NK-92 treated with Interleukin-12 subunit alpha and Interleukin-12 subunit beta, amount 100 ng/mL, for 24 hours (cell line): ENCODE measurements around the gene LDLRAD4.

Experiments
- DNase-seq: peaks from one replicate; lab custom pipeline; 2025; lab: John Stamatoyannopoulos, UW

LDLRAD4 gene

DNA sequence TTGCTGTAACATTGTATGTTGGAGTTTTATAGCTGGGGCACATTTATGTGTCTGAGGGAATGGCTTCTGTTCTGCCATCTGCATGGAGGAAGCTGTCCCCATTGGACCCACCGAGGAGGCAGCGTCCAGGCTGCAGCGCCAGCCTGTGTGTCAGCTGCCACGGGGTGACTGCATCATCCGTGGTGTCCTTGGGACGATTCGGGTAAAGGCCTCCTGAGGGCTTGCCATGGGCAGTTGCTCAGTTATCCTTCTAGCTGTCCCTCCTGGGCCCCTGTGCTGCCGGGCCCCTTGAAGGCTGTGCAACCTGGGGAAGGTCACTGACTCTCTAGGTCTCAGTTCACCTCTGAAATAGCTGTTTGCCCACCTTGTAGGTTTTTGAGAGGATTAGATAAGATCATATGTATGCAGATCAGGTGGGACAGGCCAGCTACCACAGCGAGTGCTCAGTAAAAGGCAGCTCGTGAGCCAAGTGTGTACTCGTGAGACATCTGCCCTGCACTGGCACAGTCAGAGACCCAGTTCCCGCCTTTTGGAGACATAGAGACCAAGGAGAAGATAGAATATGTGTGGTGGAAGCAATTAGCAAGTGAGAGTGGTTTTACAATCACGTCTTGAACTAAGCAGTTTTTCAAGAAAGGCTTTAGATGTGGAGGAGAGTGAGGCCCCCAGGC, 10.6 kb downstream of the LDLRAD4 start:
- no peak for DNase-seq

- DNase-seq, result no peak
These were observed 12.6 kb downstream of the LDLRAD4 start for GRCh38 chr18:13231151-13231550.

- no peak for DNase-seq
These were observed 13.7 kb downstream of the LDLRAD4 start for GRCh38 chr18:13232086-13232917.

GRCh38 chr18:13232971-13233786, 14.6 kb downstream of the LDLRAD4 start:
- DNase-seq, result no peak

DNA sequence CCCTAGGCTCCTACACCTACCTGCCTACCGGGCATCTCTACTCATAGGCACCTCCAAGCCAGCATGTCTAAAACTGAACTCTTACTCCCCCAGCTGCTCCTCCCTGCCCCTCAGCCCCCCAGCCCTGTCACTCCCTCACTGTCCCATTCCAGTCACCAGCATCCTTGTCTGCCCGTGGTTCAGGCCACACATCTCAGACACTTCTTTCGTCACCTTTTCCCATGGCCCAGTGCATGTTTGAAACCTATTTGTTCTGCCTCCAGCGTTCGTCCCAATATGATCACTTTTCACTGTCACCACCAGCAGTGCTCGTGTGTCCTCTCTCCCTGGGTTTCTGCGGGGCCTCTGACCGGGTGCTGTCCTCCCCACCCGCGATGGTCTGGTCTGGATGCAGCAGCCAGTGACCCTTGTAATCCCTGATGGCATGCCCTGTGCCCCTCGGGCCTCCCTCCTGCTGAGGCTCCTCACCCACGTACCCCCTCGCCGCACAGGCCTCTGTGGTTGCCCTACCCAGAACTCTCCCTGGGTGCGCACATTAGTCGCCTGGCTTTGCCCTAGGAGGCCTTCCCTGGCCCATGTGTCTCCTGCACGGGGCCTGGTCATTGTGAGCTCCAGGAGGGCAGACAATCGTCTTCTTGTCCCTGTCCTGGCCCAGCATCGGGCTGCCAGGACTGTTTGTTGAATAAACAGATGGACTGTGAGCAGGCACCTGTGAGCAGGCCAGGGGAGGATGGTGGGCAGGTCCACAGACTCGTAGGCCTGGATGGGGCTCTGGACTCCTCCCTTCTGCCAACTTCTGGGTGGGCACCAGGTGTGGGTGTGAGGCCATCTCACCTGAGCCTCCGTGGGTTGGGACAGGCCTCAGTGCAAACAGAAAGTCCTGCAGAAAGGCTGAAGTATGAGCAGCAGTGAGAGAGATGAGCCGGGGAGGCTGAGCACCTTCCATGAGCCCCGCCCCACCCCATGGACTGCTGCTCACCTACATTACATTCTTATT, 15.5 kb downstream of the LDLRAD4 start:
- DNase-seq, result no peak

- DNase-seq, result no peak
These were observed 16.9 kb downstream of the LDLRAD4 start for GRCh38 chr18:13235421-13235831.

DNA sequence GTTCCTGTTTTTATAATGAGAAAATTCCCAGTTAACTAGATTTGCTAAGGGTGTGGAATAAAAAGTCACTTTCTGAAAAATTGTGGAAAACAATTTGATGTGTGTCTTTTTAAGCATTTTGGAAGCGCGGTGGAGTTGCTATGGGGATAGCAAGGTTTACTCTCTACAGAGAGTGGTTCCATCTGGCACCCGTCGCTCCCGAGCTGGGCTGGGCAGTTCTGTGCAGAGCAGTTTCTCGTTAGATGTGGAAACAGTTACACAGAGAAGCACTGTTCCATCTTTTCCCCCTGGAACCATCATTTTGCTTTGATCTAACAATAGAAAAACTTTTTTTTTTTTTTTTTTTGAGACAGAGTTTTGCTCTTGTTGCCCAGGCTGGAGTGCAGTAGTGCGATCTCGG, 17.4 kb downstream of the LDLRAD4 start:
- no peak for DNase-seq

DNA sequence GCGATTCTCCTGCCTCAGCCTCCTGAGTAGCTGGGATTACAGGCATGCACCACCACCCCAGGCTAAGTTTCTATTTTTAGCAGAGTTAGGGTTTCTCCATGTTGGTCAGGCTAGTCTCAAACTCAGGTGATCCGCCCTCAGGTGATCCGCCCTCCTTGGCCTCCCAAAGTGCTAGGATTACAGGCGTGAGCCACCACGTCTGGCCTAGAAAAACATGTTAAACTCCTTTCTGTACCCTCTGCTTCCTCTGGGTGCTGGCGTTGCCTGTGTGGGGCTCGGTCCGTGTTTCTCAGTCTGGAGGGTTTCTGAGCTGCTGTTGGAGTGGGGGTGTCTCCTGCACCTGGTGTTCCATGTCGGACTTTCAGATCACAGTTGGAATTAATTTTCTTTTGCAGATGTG, 17.9 kb downstream of the LDLRAD4 start:
- no peak for DNase-seq

DNA sequence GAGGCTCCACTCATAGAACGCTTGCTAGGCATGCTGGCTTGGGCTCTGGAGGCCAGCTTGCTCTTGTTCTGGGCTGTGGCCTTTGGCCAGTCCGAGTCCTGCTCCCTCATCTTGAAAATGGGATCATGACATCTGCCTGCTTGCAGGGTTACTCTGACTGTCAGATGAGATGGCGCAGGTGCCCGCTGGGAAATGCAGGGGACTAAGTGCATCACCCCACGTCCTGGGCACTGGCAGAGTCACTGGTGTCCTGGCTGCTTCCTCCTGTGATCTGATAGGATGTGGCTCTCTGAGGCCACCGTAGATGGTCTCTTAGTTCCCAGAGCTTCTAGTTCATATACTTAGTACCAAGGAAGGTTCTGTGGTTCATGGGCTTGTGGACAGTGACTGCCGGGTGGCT, 18.5 kb downstream of the LDLRAD4 start:
- DNase-seq, result no peak

- no peak for DNase-seq
These were observed 19.1 kb downstream of the LDLRAD4 start for GRCh38 chr18:13237641-13238040.

GRCh38 chr18:13239171-13239956, 20.8 kb downstream of the LDLRAD4 start:
- DNase-seq, result no peak

GRCh38 chr18:13240060-13240725, 21.6 kb downstream of the LDLRAD4 start:
- DNase-seq, result no peak

- no peak for DNase-seq
These were observed 22.7 kb downstream of the LDLRAD4 start for GRCh38 chr18:13241083-13241892.

- DNase-seq, result no peak
These were observed 23.3 kb downstream of the LDLRAD4 start for GRCh38 chr18:13241893-13242175.

GRCh38 chr18:13242797-13243196, 24.2 kb downstream of the LDLRAD4 start:
- DNase-seq, result no peak

GRCh38 chr18:13243363-13243762, 24.8 kb downstream of the LDLRAD4 start:
- no peak for DNase-seq

DNA sequence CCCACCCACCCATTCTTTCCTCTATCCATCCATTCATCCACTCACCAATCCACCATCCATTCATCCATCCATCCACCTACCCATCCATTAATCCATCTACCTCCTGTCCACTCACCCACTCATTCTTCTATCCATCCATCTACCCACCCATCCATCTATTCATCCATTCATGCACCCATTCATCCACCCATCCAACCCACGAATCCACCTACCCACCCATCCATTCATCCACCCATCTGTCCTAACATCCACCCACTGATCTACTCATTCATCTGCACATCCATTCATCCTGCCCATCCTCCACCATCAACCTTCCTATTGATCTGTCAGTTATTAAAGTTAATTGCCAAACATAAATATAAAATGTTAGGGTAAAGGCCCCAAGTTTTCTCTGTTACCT, 25.6 kb downstream of the LDLRAD4 start:
- DNase-seq, result no peak

- no peak for DNase-seq
These were observed 27.0 kb downstream of the LDLRAD4 start for GRCh38 chr18:13245481-13246000.

DNA sequence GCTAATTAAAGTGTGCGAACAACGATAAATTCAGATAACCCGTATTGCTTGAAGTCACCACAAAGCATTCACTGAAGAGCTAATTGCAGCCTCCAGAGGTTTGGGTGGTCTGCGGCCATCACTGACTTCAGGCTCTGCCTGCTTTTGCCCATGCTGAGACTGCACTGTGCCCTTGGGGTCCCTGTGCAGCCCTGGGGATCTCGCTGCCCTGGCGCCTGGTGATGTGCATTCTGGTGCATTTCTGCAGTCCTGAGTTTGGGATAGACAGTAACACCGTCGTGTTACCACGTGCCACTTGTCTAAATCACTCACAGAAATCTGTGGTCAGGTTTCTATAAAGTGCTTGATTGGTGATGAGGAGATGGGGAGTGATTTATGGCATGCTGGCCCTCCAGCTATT, 27.6 kb downstream of the LDLRAD4 start:
- no peak for DNase-seq
